Endothelial cell of umbilical vein (primary cell): ENCODE results near the gene KLC4. TPM values are rescaled to one million over a fixed set of nuclear protein-coding genes. Genes with fewer than 3 reads are reported as not detected.

Source experiments
- BruUV-seq: library from RNA; stranded (reverse); fragments of 400-500 nt; replicated peaks from 2 replicates; lab custom pipeline; 2021; lab: Mats Ljungman, UMichigan
- CTCF ChIA-PET: fragments of 300-600, 350-600 bp; sonication (Branson Sonifier 250); formaldehyde crosslinking; loops from one replicate; lab custom pipeline; 2021; ENCODE audit warnings: antibody characterized with exemption, inconsistent platforms; lab: Charles Lee
- POLR2A ChIA-PET: fragments of 300-600, 350-600 bp; sonication (Branson Sonifier 250); formaldehyde crosslinking; loops from one replicate; lab custom pipeline; 2021; ENCODE audit warnings: antibody characterized with exemption, inconsistent platforms; lab: Charles Lee
- DNase-seq: peaks from one replicate; pipeline ENCODE4 v3.0.0-alpha.2; 2011; ENCODE audit warnings: low read depth, low spot score
- FAIRE-seq: peaks from 2 replicates; lab custom pipeline; 2011; peaks lifted over from hg19 to GRCh38; lab: Jason Lieb, UNC
- H2AFZ ChIP-seq: 2 replicates; pipeline ENCODE4 v1.6.0; 2012; ENCODE audit warnings: low read depth, low read length, control low read depth, inconsistent platforms
- H3K27ac ChIP-seq: 2 replicates; pipeline ENCODE4 v1.5.1; 2011; ENCODE audit warnings: low read depth, mild to moderate bottlenecking, control low read depth, low read length, moderate library complexity; ENCODE audit not compliant: insufficient read depth
- H3K27me3 ChIP-seq, 2 experiments: 2 replicates each; pipeline versions ENCODE4 v1.6.0 to v1.6.1; 2011; ENCODE audit warnings: low read length in 2 of 2, mixed read lengths in 1 of 2; ENCODE audit not compliant: control insufficient read depth in 2 of 2, insufficient read depth in 2 of 2
- H3K36me3 ChIP-seq, 2 experiments: 2 replicates in 1 of 2; 3 replicates in 1 of 2; pipeline ENCODE4 v1.5.1; 2011; ENCODE audit warnings: low read length in 2 of 2, mild to moderate bottlenecking in 1 of 2, moderate library complexity in 1 of 2; ENCODE audit not compliant: control insufficient read depth in 2 of 2, insufficient read depth in 2 of 2; ENCODE audit errors: extremely low read depth in 1 of 2
- H3K4me1 ChIP-seq: 3 replicates; pipeline ENCODE4 v1.5.1; 2011; ENCODE audit warnings: mild to moderate bottlenecking, low read length; ENCODE audit not compliant: control insufficient read depth, insufficient read depth; ENCODE audit errors: extremely low read depth
- H3K4me2 ChIP-seq: 2 replicates; pipeline ENCODE4 v1.6.1; 2011; ENCODE audit warnings: low read length, control low read depth, mixed read lengths; ENCODE audit not compliant: insufficient read depth
- H3K4me3 ChIP-seq, 3 experiments: fragments of 200-600 bp in 1 of 3; sonication (generic), shearing (Covaris generic) in 1 of 3; replicated peaks in 1 of 3; 2 replicates each; pipeline ENCODE4 v1.5.1; 2011 to 2016; ENCODE audit warnings: control low read depth in 3 of 3, low read length in 3 of 3, mild to moderate bottlenecking in 2 of 3, inconsistent platforms in 1 of 3, low read depth in 1 of 3, moderate library complexity in 1 of 3; ENCODE audit not compliant: insufficient read depth in 1 of 3
- H3K79me2 ChIP-seq: 2 replicates; pipeline ENCODE4 v1.6.0; 2012; ENCODE audit warnings: low read length, inconsistent platforms; ENCODE audit not compliant: control insufficient read depth, insufficient read depth
- H3K9ac ChIP-seq: replicated peaks from 2 replicates; pipeline ENCODE3; 2011; ENCODE audit warnings: low read length, control low read depth; ENCODE audit not compliant: insufficient read depth; ENCODE audit errors: extremely low read depth
- H3K9me1 ChIP-seq: replicated peaks from 3 replicates; pipeline ENCODE4 v1.6.0; 2011; ENCODE audit warnings: mild to moderate bottlenecking, low read length; ENCODE audit not compliant: control insufficient read depth, insufficient read depth; ENCODE audit errors: extremely low read depth
- H3K9me3 ChIP-seq: replicated peaks from 2 replicates; pipeline ENCODE4 v1.5.1; 2012; ENCODE audit warnings: low read length, inconsistent platforms; ENCODE audit not compliant: control insufficient read depth, insufficient read depth
- H4K20me1 ChIP-seq: replicated peaks from 2 replicates; pipeline ENCODE3; 2011; ENCODE audit warnings: mild to moderate bottlenecking, low read length; ENCODE audit not compliant: control insufficient read depth, insufficient read depth; ENCODE audit errors: extremely low read depth
- EZH2 ChIP-seq: IDR thresholded peaks from 2 replicates; pipeline ENCODE4 v1.6.1; 2012; ENCODE audit warnings: borderline replicate concordance, low read depth, mild to moderate bottlenecking, moderate library complexity, low read length, inconsistent platforms; ENCODE audit not compliant: severe bottlenecking
- FOS ChIP-seq: IDR thresholded peaks from 2 replicates; pipeline ENCODE4 v1.6.1; 2011; ENCODE audit warnings: mild to moderate bottlenecking, low read length, moderate library complexity, borderline replicate concordance; ENCODE audit not compliant: insufficient read depth
- GATA2 ChIP-seq: IDR thresholded peaks from 2 replicates; pipeline ENCODE4 v1.7.0; 2011; ENCODE audit warnings: low read depth, mild to moderate bottlenecking, moderate library complexity, mixed read lengths, low read length; ENCODE audit not compliant: insufficient read length, insufficient read depth
- JUN ChIP-seq: IDR thresholded peaks from 2 replicates; pipeline ENCODE4 v1.6.1; 2011; ENCODE audit warnings: borderline replicate concordance, low read depth; ENCODE audit not compliant: insufficient read length, insufficient read depth
- MYC ChIP-seq: IDR thresholded peaks from one replicate; pipeline ENCODE4 v1.6.1; 2011; ENCODE audit warnings: mild to moderate bottlenecking, low read depth, low read length
- POLR2A ChIP-seq: IDR thresholded peaks from 2 replicates; pipeline ENCODE4 v1.6.1; 2012; ENCODE audit warnings: low read depth, mild to moderate bottlenecking, control low read depth, low read length
- POLR2AphosphoS5 ChIP-seq: IDR thresholded peaks from 2 replicates; pipeline ENCODE4 v1.6.1; 2012; ENCODE audit warnings: low read depth, mild to moderate bottlenecking, control low read depth, low read length, moderate library complexity; ENCODE audit not compliant: insufficient read depth
- dilution Hi-C: fragments of 300-500 bp; cut with MboI; formaldehyde crosslinking; loops from one replicate; pipeline ENCODE4 v1.15.0; 2019; ENCODE audit warnings: low sequenced_read_pairs; ENCODE audit not compliant: extremely low pct_ligation_motif_present
- intact Hi-C: fragments of 100-400 bp; cut with micrococcal nuclease; formaldehyde crosslinking; loops from one replicate; pipeline ENCODE4 v1.10.0; 2022
- polyA plus RNA-seq, 4 experiments: library from polyadenylated mRNA; depleted of rRNA in 3 of 4; stranded (reverse) in 3 of 4; unstranded in 1 of 4; fragments of >200 nt; gene quantifications; 2 replicates each; pipeline versions ENCODE4 v1.2.1 to v1.2.3, GENCODE V29; 2011 to 2012; ENCODE audit warnings: missing spikeins in 1 of 4
- total RNA-seq: library from RNA; stranded (reverse); gene quantifications from 2 replicates; pipeline ENCODE4 v1.2.3, GENCODE V29; 2021
- TF ChIP-seq, protein P1 (sequence below), 2 donors: IDR thresholded peaks; 1 replicate in 1 of 2; 2 replicates in 1 of 2; pipeline ENCODE4 v1.5.1; 2011; ENCODE audit warnings: low read length in 2 of 2, mild to moderate bottlenecking in 2 of 2, moderate library complexity in 2 of 2, control low read depth in 1 of 2, inconsistent platforms in 1 of 2, low read depth in 1 of 2; ENCODE audit not compliant: insufficient read depth in 1 of 2; ENCODE audit errors: extremely low read depth in 1 of 2
- TF ChIP-seq, protein P2 (sequence below): IDR thresholded peaks from 2 replicates; pipeline ENCODE4 v1.6.1; 2011; ENCODE audit not compliant: insufficient read depth, insufficient read length

Gene KLC4
- total and polyA plus RNA-seq, 2 donors (not counting 3 experiments of a cell fraction or from before 2014, with no cell fraction given) = 17.7 to 26.8 TPM

GRCh38 chr6:43123461-43124314 lies 64.3 kb downstream of the KLC4 start:
- no peak overlapping the region for H3K4me2 ChIP-seq

GRCh38 chr6:43124481-43124880 lies 65.0 kb downstream of the KLC4 start:
- dilution Hi-C loops = no loop called here
- FAIRE-seq (no peak), DNase-seq (no peak)
- no peak overlapping the region for H3K4me3 ChIP-seq
- H3K9me3 ChIP-seq = no peaks in the 10 kb centered on the region
- H3K4me2 ChIP-seq = no peak overlapping the region
- H2AFZ ChIP-seq = no peak overlapping the region
- no TSS peak for BruUV-seq
- no peaks in the 10 kb centered on the region for H3K36me3 ChIP-seq
- no peak overlapping the region for H3K9ac ChIP-seq
- ChIA-PET CTCF (interaction anchor here (0.9 to 1.0 kb wide), 2 partner anchors 19 to 36 kb away, joined by 3 to 4 read pairs; no protein-coding TSS in a partner anchor), POLR2A (no interaction called here)
- no peaks in the 10 kb centered on the region for H3K27me3 ChIP-seq
- TF ChIP-seq, protein P1, sequence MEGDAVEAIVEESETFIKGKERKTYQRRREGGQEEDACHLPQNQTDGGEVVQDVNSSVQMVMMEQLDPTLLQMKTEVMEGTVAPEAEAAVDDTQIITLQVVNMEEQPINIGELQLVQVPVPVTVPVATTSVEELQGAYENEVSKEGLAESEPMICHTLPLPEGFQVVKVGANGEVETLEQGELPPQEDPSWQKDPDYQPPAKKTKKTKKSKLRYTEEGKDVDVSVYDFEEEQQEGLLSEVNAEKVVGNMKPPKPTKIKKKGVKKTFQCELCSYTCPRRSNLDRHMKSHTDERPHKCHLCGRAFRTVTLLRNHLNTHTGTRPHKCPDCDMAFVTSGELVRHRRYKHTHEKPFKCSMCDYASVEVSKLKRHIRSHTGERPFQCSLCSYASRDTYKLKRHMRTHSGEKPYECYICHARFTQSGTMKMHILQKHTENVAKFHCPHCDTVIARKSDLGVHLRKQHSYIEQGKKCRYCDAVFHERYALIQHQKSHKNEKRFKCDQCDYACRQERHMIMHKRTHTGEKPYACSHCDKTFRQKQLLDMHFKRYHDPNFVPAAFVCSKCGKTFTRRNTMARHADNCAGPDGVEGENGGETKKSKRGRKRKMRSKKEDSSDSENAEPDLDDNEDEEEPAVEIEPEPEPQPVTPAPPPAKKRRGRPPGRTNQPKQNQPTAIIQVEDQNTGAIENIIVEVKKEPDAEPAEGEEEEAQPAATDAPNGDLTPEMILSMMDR (IDR thresholded peaks at IDR 0.05; ENCODE audit: extremely low read depth in 1 of 2, insufficient read depth in 1 of 2, low read depth in 1 of 2, low read length in 2 of 2) = no peak
- TF ChIP-seq EZH2 (no peak), GATA2 (no peak), MYC (no peak), FOS (no peak), JUN (no peak), POLR2AphosphoS5 (no peak), POLR2A (no peak)
- TF ChIP-seq, protein P2, sequence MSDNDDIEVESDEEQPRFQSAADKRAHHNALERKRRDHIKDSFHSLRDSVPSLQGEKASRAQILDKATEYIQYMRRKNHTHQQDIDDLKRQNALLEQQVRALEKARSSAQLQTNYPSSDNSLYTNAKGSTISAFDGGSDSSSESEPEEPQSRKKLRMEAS = no peak
- H4K20me1 ChIP-seq = no peaks in the 10 kb centered on the region
- H3K79me2 ChIP-seq = no peaks in the 10 kb centered on the region
- no peaks in the 10 kb centered on the region for H3K9me1 ChIP-seq
- no peaks in the 10 kb centered on the region for H3K4me1 ChIP-seq
- intact Hi-C loops = no loop called here
- H3K27ac ChIP-seq = no peak overlapping the region

More at GRCh38 chr6:43123461-43124314, 64.3 kb downstream of the KLC4 start:
- H3K27me3 ChIP-seq = no peaks in the 10 kb centered on the region
- no peaks in the 10 kb centered on the region for H3K4me1 ChIP-seq
- no peak overlapping the region for H3K4me3 ChIP-seq
- H3K36me3 ChIP-seq = no peaks in the 10 kb centered on the region
- BruUV-seq = no TSS peak
- H3K9me3 ChIP-seq = no peaks in the 10 kb centered on the region
- H3K27ac ChIP-seq = no peak overlapping the region
- H3K79me2 ChIP-seq = no peaks in the 10 kb centered on the region
- CTCF ChIA-PET = interaction anchor here (0.9 kb wide), 1 partner anchor 19 kb away, joined by 4 read pairs; no protein-coding TSS in a partner anchor
- H3K9me1 ChIP-seq = no peaks in the 10 kb centered on the region
- no peaks in the 10 kb centered on the region for H4K20me1 ChIP-seq
- no peak for DNase-seq
- POLR2A ChIA-PET = no interaction called here
- TF ChIP-seq EZH2 = no peak
- intact Hi-C loops = no loop called here
- H3K9ac ChIP-seq = no peak overlapping the region
- FAIRE-seq = no peak
- no peak overlapping the region for H2AFZ ChIP-seq
- dilution Hi-C loops = no loop called here
